Ovary (tissue), 3 donors: ENCODE measurements around the gene NFKBIE.

ENCODE experiments used
- CTCF ChIP-seq, 3 donors: fragments of 450-650 bp in 2 of 3; fragments of 200-600 bp in 1 of 3; IDR thresholded peaks; one replicate each; pipeline versions ENCODE4 v1.5.1 to v1.8.0; 2016 to 2022; ENCODE audit warnings: antibody characterized with exemption in 3 of 3, mild to moderate bottlenecking in 1 of 3
- EP300 ChIP-seq: sonication (generic); formaldehyde crosslinking; IDR thresholded peaks from one replicate; pipeline ENCODE4 v1.6.1; 2017; ENCODE audit warnings: antibody characterized with exemption
- POLR2A ChIP-seq: fragments of 450-650 bp; IDR thresholded peaks from one replicate; pipeline ENCODE4 v1.6.1; 2017; ENCODE audit warnings: antibody characterized with exemption, mild to moderate bottlenecking, moderate library complexity
- donor health status: DM: no; HTN: no; CAD: no.

DNA sequence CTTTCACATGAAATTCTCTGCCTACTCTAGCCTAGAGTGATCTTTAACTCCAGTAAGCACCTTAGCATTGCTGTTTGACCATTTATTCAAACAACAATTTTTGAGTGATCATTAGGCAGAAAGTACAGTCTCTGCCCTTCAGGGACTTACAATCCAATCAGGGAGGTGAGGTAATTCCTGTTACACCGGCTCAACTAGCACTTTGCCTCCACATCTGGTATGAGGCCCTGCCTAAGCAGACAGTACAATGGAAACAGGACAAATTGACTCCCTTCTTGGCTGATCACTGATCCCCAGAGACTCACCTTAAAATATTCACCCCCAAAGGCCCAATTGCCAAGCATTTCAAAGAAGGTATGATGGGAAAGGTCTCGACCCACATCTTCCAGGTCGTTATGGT is 46.4 kb upstream of the NFKBIE start:
- TF ChIP-seq CTCF (IDR thresholded peaks at IDR 0.05): no peak
- TF ChIP-seq POLR2A: no peak
- TF ChIP-seq EP300: no peak
